HG03354 (cell line): ENCODE measurements around the gene TNS2.

Source experiments
- ATAC-seq: cut with Tn5 transposase; IDR thresholded peaks from one replicate; pipeline ENCODE4 v1.9.1; 2021; ENCODE audit warnings: mild to moderate bottlenecking; ENCODE audit not compliant: unreplicated experiment, poor library complexity, severe bottlenecking

Gene TNS2

GRCh38 chr12:53055471-53056266 is 5.8 kb downstream of the TNS2 start:
- ATAC-seq: no peak

GRCh38 chr12:53056296-53056695 is 6.4 kb downstream of the TNS2 start:
- no peak for ATAC-seq

- ATAC-seq: no peak
These were observed 7.0 kb downstream of the TNS2 start for GRCh38 chr12:53056901-53057300.

- ATAC-seq: no peak
These were observed 8.1 kb downstream of the TNS2 start for GRCh38 chr12:53057816-53058500.

GRCh38 chr12:53058674-53059433 is 9.0 kb downstream of the TNS2 start:
- no peak for ATAC-seq

GRCh38 chr12:53059434-53060063 is 9.7 kb downstream of the TNS2 start:
- ATAC-seq: no peak

GRCh38 chr12:53060064-53060720 is 10.3 kb downstream of the TNS2 start:
- ATAC-seq: no peak

DNA sequence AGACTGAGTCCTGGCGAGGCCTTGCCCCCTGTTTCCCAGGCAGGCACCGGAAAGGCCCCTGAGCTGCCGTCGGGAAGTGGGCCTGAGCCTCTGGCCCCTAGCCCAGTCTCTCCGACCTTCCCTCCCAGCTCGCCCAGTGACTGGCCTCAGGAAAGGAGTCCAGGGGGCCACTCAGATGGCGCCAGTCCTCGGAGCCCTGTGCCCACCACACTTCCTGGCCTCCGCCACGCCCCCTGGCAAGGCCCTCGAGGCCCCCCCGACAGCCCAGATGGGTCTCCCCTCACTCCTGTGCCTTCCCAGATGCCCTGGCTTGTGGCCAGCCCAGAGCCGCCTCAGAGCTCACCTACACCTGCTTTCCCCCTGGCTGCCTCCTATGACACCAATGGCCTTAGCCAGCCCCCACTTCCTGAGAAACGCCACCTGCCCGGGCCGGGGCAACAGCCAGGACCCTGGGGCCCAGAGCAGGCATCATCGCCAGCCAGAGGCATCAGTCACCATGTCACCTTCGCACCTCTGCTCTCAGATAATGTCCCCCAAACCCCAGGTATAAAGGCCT is 10.9 kb downstream of the TNS2 start:
- ATAC-seq: no peak

- ATAC-seq: no peak
These were observed 11.6 kb downstream of the TNS2 start for GRCh38 chr12:53061404-53062010.

DNA sequence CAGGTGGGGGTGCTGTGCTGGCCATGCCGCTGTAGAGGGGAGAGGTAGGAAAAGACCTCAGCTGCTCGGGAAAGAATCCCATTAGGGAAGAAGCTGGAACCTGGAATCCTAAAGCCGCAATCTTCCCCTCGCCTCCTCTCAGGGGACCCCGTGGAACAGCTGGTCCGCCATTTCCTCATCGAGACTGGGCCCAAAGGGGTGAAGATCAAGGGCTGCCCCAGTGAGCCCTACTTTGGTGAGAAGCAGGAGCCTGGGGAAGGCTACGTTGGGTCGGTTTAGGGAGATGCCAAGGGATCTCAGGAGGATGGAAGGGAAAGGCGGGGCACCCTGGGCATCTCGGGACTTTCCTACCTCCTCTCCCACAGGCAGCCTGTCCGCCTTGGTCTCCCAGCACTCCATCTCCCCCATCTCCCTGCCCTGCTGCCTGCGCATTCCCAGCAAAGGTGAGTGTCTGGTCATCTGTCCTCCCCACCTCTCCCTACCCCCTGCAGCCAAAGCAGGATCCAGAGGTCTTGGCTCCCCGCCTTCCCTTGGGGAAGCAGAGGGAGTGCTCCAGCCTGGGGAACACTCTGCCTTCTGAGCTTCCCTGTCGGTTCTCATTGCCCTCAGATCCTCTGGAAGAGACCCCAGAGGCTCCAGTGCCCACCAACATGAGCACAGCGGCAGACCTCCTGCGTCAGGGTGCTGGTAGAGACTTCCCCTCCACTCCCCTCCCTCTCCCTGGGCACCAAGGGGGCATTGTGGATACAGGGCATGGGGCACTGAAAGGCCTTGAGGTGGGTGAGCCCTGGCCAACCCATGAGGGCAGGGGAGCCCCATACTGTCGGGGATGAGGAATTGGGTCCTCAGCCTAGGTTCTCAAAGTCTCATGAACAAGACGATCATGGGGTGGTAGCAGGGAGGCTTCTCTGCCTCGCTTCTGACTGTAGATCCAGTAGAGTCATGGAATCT is 12.4 kb downstream of the TNS2 start:
- ATAC-seq: no peak

- no peak for ATAC-seq
These were observed 13.3 kb downstream of the TNS2 start for GRCh38 chr12:53062977-53063707.

DNA sequence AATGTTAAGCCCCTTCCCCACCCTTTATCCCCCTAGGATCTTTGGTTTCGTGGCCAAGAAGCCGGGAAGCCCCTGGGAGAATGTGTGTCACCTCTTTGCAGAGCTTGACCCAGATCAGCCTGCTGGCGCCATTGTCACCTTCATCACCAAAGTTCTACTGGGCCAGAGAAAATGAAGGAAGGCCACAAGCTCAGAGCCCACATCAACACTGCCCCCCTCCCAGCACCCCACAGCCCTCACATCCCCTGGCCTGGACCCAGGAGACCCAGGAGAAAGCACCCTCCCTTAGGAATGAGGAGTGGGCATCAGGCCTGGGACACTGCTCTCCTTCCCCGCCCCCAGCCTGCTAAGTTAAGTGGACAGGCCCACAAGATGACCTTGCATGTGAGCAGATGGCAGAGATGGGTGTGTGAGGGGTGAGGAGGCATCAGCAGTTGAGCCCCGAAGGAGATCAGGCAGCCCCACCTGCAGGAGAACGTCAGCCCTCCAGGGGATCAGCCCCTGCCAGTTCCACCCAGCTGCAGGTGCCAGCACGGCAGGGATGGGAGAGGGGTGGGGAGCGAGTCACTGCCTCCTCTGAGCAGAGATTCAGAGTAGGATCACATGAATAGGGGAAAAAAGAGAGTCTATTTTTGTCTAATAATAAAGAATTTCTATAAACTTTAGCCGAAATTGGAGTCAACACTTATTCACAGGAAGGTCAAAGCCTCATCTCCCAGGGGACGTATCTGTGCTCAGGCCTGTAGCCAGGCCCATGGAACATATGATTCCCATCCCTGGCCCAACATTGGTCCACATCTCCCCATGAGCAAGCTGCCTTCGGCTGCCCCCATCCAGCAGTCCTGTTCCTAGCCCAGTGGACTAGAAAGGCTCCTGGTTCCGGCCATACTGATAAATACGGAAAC is 14.1 kb downstream of the TNS2 start:
- ATAC-seq: no peak

DNA sequence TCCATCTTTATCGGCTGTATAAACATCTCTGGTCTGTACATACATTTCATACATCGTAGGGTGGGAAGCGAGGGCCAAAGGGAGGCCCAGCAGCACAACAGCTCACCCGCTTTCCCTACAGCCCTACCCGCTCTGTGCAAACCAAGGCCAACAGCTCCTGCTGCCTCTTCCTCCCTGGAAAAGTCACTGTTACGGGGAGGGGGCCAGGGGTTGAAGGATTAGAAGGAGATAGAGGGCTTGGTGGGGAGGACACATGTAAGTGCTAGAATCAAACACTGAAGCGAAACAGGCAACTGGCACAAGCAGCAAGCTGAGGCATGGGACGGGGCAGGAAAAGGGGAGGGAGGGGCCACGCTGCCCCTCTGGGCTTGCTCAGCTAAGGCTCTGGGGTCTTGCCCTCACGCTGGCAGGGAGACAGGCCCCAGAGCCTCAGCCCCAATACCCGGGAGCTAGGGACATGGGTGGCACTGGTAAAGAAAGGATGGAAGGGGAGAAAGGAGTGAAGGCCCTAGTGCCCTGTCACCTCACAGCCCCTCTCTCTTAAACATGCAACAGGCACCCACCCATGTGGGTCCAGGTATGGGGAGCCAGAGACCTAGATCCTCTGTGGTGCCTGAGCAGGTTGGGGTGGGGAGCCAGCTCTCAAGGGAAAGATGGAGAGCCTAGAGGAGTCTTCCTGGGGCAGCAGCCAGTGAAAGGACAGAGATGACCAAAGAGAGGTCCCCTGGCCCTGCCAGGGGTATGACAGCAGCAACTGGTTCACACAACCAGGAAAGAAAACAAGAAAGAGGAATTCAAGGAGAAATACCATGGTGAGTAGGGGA is 15.0 kb downstream of the TNS2 start:
- no peak for ATAC-seq

- ATAC-seq: no peak
These were observed 15.6 kb downstream of the TNS2 start for GRCh38 chr12:53065470-53065869.
